Kidney (tissue), 14 donors: ENCODE data around the gene CD46. TPM values are rescaled to one million over a fixed set of nuclear protein-coding genes. Genes with fewer than 3 reads are reported as not detected.

Experiments used
- DNase-seq, 5 donors: peaks; one replicate each; pipeline ENCODE4 v3.0.0-alpha.2; 2013 to 2020
- FAIRE-seq: peaks from 2 replicates; lab custom pipeline; 2012; peaks lifted over from hg19 to GRCh38; lab: Jason Lieb, UNC
- H3K27ac ChIP-seq, 2 donors: one replicate each; pipeline ENCODE4 v1.7.0; 2013; ENCODE audit warnings: low read depth in 2 of 2, low read length in 2 of 2, inconsistent platforms in 1 of 2
- H3K27me3 ChIP-seq: one replicate; pipeline ENCODE4 v1.7.1; 2013; ENCODE audit warnings: low read length, inconsistent platforms; ENCODE audit not compliant: control insufficient read depth, insufficient read depth
- H3K36me3 ChIP-seq, 3 donors: one replicate each; pipeline versions ENCODE4 v1.7.0 to v1.7.1; 2013; ENCODE audit warnings: low read length in 3 of 3, control low read depth in 1 of 3, inconsistent platforms in 1 of 3; ENCODE audit not compliant: insufficient read depth in 3 of 3, control insufficient read depth in 2 of 3
- H3K4me1 ChIP-seq, 3 donors: one replicate each; pipeline versions ENCODE4 v1.7.0 to v1.7.1; 2013; ENCODE audit warnings: low read length in 3 of 3, inconsistent platforms in 1 of 3, low read depth in 1 of 3; ENCODE audit not compliant: control insufficient read depth in 2 of 3, insufficient read depth in 2 of 3
- H3K4me3 ChIP-seq, 3 donors: one replicate each; pipeline versions ENCODE4 v1.7.0 to v1.8.1; 2013; ENCODE audit warnings: low read length in 3 of 3, control low read depth in 1 of 3, inconsistent platforms in 1 of 3
- H3K9ac ChIP-seq, 3 donors: one replicate each; pipeline versions ENCODE4 v1.7.0 to v1.7.1; 2013; ENCODE audit warnings: low read length in 3 of 3, control low read depth in 1 of 3, inconsistent platforms in 1 of 3
- H3K9me3 ChIP-seq, 3 donors: one replicate each; pipeline versions ENCODE4 v1.7.0 to v1.7.1; 2013; ENCODE audit warnings: low read length in 3 of 3, control low read depth in 1 of 3, inconsistent platforms in 1 of 3; ENCODE audit not compliant: control insufficient read depth in 2 of 3, insufficient read depth in 1 of 3
- intact Hi-C: fragments of 100-400 bp; cut with DNase I; formaldehyde crosslinking; loops from one replicate; pipeline ENCODE4 v1.11.1; 2022
- polyA plus RNA-seq: library from polyadenylated mRNA; stranded (reverse); fragments of 350-450 nt; fragmentation: Illumina TruSeq; extraction: RNeasy Lipid Tissue Mini Kit (QIAGEN cat#74804); gene quantifications from one replicate; pipeline ENCODE4 v1.2.3, GENCODE V29; 2014; ENCODE audit warnings: low read depth, low replicate concordance; ENCODE audit not compliant: insufficient read depth
- total RNA-seq: library from RNA; stranded (reverse); fragmentation: NEBNext Ultra II Directional; extraction: Animal tissue kit (Norgen Biotek cat#: 25700); gene quantifications from one replicate; pipeline ENCODE4 v1.2.1, GENCODE V29; 2021
- TF ChIP-seq, protein P1 (sequence below): IDR thresholded peaks from 3 replicates; pipeline ENCODE4 v1.5.1; 2012; ENCODE audit warnings: mild to moderate bottlenecking, moderate library complexity, borderline replicate concordance; ENCODE audit not compliant: insufficient read depth; ENCODE audit errors: extremely low read depth
- donor health status: control.
- donor health status: control.
- donor health status: control.
- donor health status: control.
- donor health status: control.
- donor health status: DM: yes; HTN: yes; CAD: no.
- donor health status: Normal renal cell carcinoma (clear cell type).

Gene CD46
- total and polyA plus RNA-seq, 2 donors from 2014 or later = 119 to 269 TPM

GRCh38 chr1:207740207-207740606 lies 11.6 kb upstream of the CD46 start:
- TF ChIP-seq, protein P1, sequence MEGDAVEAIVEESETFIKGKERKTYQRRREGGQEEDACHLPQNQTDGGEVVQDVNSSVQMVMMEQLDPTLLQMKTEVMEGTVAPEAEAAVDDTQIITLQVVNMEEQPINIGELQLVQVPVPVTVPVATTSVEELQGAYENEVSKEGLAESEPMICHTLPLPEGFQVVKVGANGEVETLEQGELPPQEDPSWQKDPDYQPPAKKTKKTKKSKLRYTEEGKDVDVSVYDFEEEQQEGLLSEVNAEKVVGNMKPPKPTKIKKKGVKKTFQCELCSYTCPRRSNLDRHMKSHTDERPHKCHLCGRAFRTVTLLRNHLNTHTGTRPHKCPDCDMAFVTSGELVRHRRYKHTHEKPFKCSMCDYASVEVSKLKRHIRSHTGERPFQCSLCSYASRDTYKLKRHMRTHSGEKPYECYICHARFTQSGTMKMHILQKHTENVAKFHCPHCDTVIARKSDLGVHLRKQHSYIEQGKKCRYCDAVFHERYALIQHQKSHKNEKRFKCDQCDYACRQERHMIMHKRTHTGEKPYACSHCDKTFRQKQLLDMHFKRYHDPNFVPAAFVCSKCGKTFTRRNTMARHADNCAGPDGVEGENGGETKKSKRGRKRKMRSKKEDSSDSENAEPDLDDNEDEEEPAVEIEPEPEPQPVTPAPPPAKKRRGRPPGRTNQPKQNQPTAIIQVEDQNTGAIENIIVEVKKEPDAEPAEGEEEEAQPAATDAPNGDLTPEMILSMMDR = no peak
- no peak for DNase-seq
- Histone ChIP-seq H3K27me3 (no peaks in the 10 kb centered on the region), H3K9ac (no peak overlapping the region), H3K36me3 (no peaks in the 10 kb centered on the region), H3K4me1 (peaks cover 0 to 4% (median 2%) of the 10 kb centered on the region in 3 donors), H3K27ac (no peak overlapping the region), H3K4me3 (no peak overlapping the region), H3K9me3 (no peaks in the 10 kb centered on the region)
- FAIRE-seq = no peak
- intact Hi-C loops = no loop called here

- no peak for FAIRE-seq
- DNase-seq = no peak
- H3K4me3 ChIP-seq = no peak overlapping the region
- H3K4me1 ChIP-seq = peaks cover 0 to 2% (median 0%) of the 10 kb centered on the region in 3 donors
- no peaks in the 10 kb centered on the region for H3K27me3 ChIP-seq
- TF ChIP-seq, protein P1 = no peak
- no peak overlapping the region for H3K9ac ChIP-seq
- intact Hi-C loops = no loop called here
- no peaks in the 10 kb centered on the region for H3K9me3 ChIP-seq
- no peak overlapping the region for H3K27ac ChIP-seq
- no peaks in the 10 kb centered on the region for H3K36me3 ChIP-seq
Measured at GRCh38 chr1:207742850-207743555, 8.9 kb upstream of the CD46 start.

DNA sequence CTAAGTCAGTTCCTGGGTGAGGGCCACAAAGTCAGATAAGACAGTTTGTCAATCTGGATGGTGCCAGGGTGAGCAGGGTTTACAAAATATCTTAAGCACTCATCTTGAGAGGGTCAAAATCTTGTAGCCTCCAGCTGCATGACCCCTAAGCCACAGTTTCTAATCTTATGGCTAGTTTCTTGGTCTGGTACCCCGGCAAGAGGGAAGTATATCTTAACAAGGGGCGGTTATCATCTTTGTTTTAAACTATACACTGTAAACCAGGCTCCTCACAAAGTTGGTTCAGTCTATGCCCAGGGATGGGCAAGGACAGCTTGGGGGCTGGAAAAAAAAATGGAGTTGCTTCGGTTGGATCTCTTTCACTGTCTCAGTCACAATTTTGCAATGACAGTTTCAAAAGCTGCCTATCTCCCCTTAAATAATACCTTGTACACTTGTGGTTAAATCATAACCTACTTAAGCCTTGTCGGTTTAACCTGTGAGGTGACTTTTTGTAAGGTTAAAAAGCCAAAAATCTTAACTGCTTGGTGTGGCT lies 7.8 kb upstream of the CD46 start:
- Histone ChIP-seq H3K9ac (no peak overlapping the region), H3K27ac (no peak overlapping the region), H3K36me3 (no peaks in the 10 kb centered on the region), H3K9me3 (no peaks in the 10 kb centered on the region), H3K4me3 (no peak overlapping the region), H3K4me1 (no peaks in the 10 kb centered on the region), H3K27me3 (no peaks in the 10 kb centered on the region)
- DNase-seq (no peak), FAIRE-seq (no peak)
- intact Hi-C loops = no loop called here
- TF ChIP-seq, protein P1 = no peak
